Right ventricle myocardium inferior (tissue), 1 donor: ENCODE data around the gene PAK6. TPM values are rescaled to one million over a fixed set of nuclear protein-coding genes. Genes with fewer than 3 reads are reported as not detected.
A peak's percentile ranks its signal among the peaks of the same experiment; 100 is the strongest.

Experiments used
- ATAC-seq: fragments of 200-7000 bp; cut with Tn5 transposase; one replicate; pipeline ENCODE4 v1.9.1; 2020; ENCODE audit warnings: mild to moderate bottlenecking, moderate library complexity
- DNase-seq: peaks from one replicate; pipeline ENCODE4 v3.0.0; 2021; ENCODE audit errors: missing footprints
- intact Hi-C: fragments of 100-400 bp; cut with DNase I; formaldehyde crosslinking; loops from one replicate; pipeline ENCODE4 v1.11.0; 2022
- long read RNA-seq: library from polyadenylated mRNA; unstranded; transcript quantifications from one replicate; pipeline ENCODE4 v2.0.0, GENCODE V29; 2021
- total RNA-seq: library from RNA; stranded (reverse); fragmentation: NEBNext Ultra II Directional; extraction: Animal tissue kit (Norgen Biotek cat#: 25700); gene quantifications from one replicate; pipeline ENCODE4 v1.2.1, GENCODE V29; 2021
- donor health status: DM: no; HTN: yes; CAD: no; lungs with severe emphysema.

The PAK6 gene
- total RNA-seq, result 10.1 TPM
- long read RNA-seq, partial matches to known transcripts, result 8 of 17 reads
- long read RNA-seq, other reads (novel, unspliced or antisense), result 9 of 17 reads

DNA sequence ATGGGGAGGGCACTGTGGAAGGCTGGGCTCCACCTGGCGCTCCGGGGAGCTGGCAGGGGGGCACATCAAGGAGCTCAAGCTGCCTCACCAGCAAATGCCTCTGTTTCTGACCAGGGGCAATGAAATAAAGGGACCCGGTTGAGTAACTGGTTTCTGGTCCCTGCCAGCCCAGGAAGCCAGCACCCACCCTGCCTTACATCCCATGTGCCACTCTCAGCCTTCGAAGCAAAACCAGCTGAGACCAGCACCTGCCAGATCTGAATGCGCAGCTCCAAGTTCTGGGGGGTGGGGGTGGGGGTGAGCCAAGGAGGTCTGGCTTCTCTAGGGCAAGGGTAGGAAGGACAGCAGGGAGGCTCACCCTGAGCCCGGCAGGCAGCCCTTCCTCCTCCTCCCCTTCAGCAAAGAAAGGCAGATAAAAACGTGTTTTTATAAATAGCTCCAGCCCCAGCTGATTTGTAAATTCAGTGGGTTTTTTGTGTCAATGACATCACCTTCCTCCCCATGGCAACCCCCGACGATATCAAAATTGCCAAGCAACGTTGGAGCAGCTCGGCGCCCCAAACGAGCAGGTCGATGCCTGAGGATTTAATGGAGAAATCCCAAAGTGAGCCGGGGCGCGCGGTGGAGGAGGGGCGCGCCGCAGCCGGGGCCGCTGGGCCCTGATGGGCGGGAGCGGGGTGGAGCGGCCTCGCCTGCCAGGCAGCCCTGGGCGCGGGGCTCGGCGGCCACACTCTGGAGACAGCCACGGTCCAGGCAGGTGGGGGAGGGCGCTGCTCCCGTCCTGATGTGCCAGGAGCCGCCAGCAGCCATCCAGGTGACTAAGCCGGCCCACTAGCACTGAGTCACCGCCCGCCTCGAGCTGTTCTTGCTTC, at the start of gene PAK6:
PAK6 (plus strand) TSS at position 532 of the 872 bp plus-strand sequence. CDS start 25,723 bp downstream, outside the sequence.
- ATAC-seq (peak; percentile 53), DNase-seq (peak; percentile 71)
- intact Hi-C loops, result no loop called here

- no peak for ATAC-seq
- DNase-seq, result no peak
- intact Hi-C loops, result no loop called here
Measured at GRCh38 chr15:40190591-40190990, 48.3 kb upstream of the PAK6 start.

- intact Hi-C loops, result no loop called here
- ATAC-seq, result no peak
- DNase-seq, result no peak
Measured at GRCh38 chr15:40192942-40193341, 45.9 kb upstream of the PAK6 start.

DNA sequence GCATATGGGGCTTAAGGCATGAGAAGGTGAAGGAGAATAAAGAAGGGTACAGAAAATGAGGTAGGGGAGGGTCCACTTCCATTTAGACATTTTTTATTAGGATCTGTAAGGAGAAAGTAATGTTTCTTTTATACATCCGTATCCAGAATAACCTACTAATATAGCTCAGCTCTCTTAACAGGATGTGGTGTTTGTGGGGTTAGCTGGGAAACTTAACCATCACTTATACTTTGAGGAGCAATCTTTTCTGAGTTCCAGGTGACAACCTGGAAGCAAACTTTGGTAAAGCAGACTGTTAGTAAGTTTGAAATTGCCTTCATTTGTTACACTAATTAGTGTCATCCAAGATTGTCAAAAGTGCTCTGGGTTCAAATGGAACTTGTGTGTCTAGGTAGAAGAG, 41.4 kb upstream of the PAK6 start:
- no peak for DNase-seq
- intact Hi-C loops, result no loop called here
- ATAC-seq, result no peak

DNA sequence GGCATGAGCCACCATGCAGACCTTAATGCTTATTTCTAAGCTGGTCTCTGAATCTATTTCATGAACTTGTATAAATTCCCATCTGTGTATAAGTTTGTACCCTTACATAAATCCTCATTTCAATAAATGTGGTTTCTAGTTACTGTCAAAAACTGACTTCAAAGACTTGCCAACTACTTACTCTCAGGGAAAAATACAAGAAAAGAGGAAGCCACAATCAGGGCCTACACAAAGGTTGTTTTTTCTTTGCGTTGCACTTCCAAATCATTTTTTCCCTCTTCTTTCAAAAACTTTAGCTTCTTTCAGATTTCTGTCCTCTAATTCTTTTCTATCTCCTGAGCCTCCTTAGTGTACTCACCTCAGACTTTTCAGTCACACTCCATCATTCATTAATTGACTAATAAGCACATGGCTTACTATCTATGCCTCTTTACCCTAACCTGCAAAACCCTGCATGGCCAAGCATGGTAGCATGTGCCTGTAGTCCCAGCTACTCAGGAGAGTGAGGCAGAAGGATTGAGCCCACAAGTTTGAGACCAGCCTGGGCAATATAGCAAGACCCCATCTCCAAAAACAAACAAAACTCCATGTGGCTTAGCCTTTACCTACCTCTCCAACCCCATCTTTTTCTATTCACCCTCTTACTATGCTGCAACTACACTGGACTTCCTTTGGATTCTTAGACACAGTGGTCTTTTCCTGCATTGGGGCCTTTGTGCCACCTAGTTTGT, 40.3 kb upstream of the PAK6 start:
- intact Hi-C loops, result no loop called here
- DNase-seq (no peak), ATAC-seq (no peak)

- ATAC-seq (no peak), DNase-seq (no peak)
- intact Hi-C loops, result no loop called here
Measured at GRCh38 chr15:40204100-40204499, 34.8 kb upstream of the PAK6 start.

DNA sequence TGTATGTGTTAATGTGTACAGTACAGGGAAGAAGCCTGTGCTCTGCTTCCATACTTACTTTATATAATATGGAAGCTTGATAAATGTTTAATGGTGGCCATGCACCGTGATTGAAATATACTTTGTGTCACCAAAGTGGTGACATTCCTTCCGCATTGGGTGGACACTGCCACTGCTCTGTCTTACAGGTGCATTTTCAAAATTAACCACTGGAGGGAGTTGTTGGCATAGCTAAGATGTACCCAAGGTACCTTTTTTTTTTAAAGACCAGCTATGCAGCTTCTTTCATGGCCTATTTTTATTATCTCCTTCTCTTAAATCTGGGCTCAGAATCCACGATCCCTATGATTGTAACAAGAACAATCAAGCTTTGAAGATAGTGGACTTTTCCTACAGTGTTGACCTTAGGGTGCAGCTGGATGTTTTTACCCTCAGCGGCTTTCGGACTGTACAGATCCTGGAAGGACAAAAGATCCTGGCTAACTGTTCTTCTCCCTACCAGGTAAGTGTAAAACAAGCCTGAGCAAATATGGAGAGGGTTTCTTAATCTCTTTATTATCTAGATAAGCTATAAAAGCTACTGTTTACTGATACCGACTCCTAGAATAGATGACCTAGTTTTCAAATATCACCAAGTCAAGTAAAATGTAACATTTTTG, 21.6 kb upstream of the PAK6 start:
- DNase-seq, result no peak
- intact Hi-C loops, result loop anchor here (1.0 to 5.0 kb wide), 3 partner anchors 57 to 172 kb away; no protein-coding TSS in a partner anchor
- peak; percentile 80 for ATAC-seq

GRCh38 chr15:40219801-40220200, 19.1 kb upstream of the PAK6 start:
- no peak for DNase-seq
- intact Hi-C loops, result loop anchor here (5.0 kb wide), 1 partner anchor 92 kb away; no protein-coding TSS in a partner anchor
- no peak for ATAC-seq

GRCh38 chr15:40222131-40222530, 16.7 kb upstream of the PAK6 start:
- intact Hi-C loops, result no loop called here
- ATAC-seq (no peak), DNase-seq (no peak)

DNA sequence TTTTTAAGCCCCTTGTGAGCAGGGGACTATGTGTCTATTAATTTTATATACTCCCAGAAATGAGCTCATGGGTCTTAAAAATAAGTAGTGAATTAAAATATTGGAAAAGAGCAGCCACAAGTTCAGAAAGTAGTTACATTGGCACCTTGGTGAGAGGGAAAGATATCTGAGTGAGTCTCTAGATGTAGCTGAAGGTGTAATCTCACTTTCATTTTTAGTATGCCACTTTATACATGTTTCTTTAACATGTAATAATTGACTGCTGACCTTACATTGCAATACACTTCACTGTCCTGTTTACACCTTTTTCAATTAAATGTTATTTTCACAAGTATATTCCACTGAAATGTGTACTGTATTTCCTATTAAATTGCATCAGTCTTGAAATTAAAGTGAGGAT, 12.1 kb upstream of the PAK6 start:
- DNase-seq (no peak), ATAC-seq (no peak)
- intact Hi-C loops, result no loop called here

DNA sequence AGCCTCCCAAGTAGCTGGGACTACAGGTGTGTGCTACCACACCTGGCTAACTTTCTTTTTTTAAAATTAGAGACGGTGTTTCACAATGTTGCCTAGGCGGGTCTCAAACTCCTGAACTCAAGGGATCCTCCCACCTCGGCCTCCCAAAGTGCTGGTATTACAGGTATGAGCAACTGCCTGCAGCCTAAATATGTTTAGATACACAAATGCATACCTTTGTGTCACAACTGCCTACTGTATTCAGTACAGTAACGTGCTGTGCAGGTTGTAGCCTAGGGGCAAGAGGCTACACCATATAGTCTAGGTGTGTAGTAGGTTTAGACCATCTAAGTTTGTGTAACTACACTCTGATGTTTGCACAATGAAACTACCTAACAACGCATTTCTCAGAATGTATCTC, 9.5 kb upstream of the PAK6 start:
- DNase-seq (no peak), ATAC-seq (no peak)
- intact Hi-C loops, result no loop called here

DNA sequence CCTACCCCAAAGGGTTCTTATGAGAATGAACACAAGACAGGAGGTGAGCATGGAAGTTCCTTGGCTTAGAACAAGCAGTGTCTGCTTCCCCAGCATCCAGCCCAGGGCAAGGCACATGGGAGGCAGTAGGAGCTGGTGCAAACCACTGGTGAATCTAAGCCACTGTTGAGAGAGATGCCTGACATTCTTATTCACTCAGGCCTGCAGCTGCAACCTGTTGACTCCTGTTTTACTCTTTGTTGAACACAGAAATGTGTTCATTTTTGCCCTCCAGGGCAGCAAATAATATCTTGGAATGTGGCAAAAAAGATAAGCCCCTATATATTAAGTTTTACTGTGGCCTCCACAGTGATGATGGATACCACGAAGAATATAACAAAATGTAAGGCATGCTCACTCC, 8.9 kb upstream of the PAK6 start:
- DNase-seq, result no peak
- no peak for ATAC-seq
- intact Hi-C loops, result no loop called here

DNA sequence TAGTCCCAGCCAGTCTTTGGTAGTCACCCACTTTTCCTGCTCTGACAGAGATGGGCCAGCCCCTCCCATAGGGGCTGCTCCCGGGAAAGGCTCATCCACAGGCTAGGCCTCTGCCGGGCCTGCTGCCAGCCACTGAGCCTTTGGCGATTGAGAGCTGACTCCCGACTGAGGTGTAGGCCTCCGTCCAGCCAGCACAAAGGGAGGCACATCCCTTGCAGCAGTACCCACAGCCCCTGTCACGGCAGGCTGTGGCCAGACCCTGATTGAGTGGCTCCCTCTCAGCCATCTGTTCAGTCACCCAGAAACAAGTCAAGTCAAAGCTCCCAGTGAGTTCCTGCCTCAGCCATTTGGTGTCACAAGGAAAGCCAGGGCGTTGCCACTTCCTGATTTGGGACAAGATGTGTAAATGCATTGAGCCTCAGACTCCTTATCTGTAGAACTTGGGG, 6.2 kb upstream of the PAK6 start:
- ATAC-seq, result no peak
- DNase-seq, result no peak
- intact Hi-C loops, result no loop called here

DNA sequence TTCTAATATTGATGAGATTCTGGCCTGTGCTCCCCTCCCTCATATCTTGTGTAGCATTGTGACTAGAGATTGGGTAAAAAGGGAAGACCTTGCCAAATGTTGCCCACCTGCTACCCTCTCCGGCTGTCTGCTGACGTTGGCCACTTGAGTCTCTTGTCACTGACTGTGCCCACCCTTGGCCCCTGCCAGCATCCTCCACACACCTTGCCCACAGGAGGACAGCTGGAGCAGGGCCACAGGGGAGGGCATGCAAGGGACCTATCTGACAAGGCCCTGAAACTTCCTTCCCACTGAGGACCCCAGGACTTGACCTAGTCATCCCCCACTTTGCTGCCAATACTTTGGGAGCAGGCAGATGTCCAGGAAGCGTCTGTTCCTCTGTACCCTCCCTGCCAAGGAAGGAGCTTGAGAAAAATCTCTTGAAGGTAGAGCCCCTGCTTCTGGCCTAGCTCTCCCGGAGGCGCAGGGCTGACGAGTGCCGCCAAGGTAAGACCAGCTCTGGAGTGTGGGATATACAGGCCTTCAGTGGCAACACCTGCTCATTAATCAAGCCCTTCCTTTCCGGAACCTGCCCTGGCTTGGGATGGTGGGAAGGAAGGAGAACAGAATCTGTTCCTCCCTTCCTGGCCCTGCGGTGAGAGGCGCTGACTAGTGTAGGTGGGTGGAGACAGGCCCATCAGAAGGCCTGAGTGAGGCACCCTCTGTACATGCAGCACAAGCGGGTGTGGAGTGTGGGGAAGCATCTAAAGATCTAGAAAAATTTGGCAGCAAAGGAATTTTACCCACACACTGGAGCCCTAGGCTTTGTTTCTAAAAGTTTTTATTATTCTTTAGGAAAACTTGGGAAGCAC, 4.9 kb upstream of the PAK6 start:
- DNase-seq (no peak), ATAC-seq (no peak)
- intact Hi-C loops, result no loop called here

- intact Hi-C loops, result no loop called here
- ATAC-seq (no peak), DNase-seq (peak; percentile 50)
Measured at GRCh38 chr15:40234783-40235182, 4.1 kb upstream of the PAK6 start.

- no peak for ATAC-seq
- intact Hi-C loops, result no loop called here
- DNase-seq, result no peak
Measured at GRCh38 chr15:40235201-40235885, 3.5 kb upstream of the PAK6 start.

DNA sequence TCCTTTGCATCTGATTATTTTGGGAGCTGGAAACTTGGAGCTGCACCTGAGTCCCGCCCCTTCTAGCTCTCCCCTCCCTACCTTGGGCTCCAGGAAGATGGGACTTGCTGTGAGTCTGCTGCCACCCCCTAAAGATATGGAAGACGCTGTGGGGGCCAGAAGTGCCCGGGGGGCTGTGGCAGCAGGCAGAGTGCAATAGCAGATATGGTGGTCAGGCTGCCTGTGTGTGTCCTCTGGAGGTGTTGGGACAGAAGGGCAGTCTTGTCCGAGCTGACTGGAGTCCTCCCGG, 485 bp downstream of the PAK6 start:
- ATAC-seq, result no peak
- intact Hi-C loops, result no loop called here
- no peak for DNase-seq
